HUES6 (cell line): ENCODE results near the gene SPATA24.

Source experiments
- H3K27ac ChIP-seq: 2 replicates; pipeline ENCODE4 v1.7.0; 2013; ENCODE audit warnings: low read depth, mild to moderate bottlenecking, low read length, inconsistent platforms
- H3K27me3 ChIP-seq: 2 replicates; pipeline ENCODE4 v1.6.1; 2013; ENCODE audit warnings: low read length; ENCODE audit not compliant: control insufficient read depth, insufficient read depth
- H3K36me3 ChIP-seq: 2 replicates; pipeline ENCODE4 v1.6.1; 2013; ENCODE audit warnings: low read length; ENCODE audit not compliant: control insufficient read depth, insufficient read depth
- H3K4me1 ChIP-seq: 2 replicates; pipeline ENCODE4 v1.6.1; 2013; ENCODE audit warnings: low read length; ENCODE audit not compliant: control insufficient read depth, insufficient read depth
- H3K4me3 ChIP-seq: 2 replicates; pipeline ENCODE4 v1.5.1; 2013; ENCODE audit warnings: low read depth, low read length
- H3K9ac ChIP-seq: one replicate; pipeline ENCODE4 v1.6.1; 2013; ENCODE audit warnings: mild to moderate bottlenecking, low read length
- H3K9me3 ChIP-seq: 2 replicates; pipeline ENCODE4 v1.6.1; 2013; ENCODE audit warnings: low read depth, low read length; ENCODE audit not compliant: control insufficient read depth, insufficient read depth

SPATA24 gene

DNA sequence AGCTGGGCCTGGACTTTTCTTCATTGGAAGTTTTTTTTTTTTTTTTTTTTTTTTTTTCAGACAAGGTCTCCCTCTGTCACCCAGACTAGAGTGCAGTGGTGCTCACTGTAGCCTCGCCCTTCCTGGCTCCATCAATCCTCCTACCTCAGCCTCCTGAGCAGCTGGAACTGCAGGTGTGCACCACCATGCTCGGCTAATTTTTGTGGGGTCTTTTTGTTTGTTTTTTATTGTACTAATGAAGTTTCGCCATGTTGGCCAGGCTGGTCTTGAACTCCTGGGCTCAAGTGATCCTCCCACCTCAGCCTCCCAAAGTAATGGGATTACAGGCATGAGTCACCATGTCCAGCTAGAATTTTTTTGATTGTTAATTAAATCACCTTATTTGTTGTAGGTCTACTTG is 31.8 kb upstream of the SPATA24 start:
- H3K27me3 ChIP-seq = no peaks in the 10 kb centered on the region
- H3K4me1 ChIP-seq = peaks cover 9% of the 10 kb centered on the region
- no peak overlapping the region for H3K4me3 ChIP-seq
- H3K9me3 ChIP-seq = no peaks in the 10 kb centered on the region
- no peak overlapping the region for H3K9ac ChIP-seq
- peaks cover 16% of the 10 kb centered on the region for H3K36me3 ChIP-seq
- no peak overlapping the region for H3K27ac ChIP-seq

GRCh38 chr5:139431706-139432105 is 27.8 kb upstream of the SPATA24 start:
- no peaks in the 10 kb centered on the region for H3K4me1 ChIP-seq
- H3K9ac ChIP-seq = no peak overlapping the region
- H3K9me3 ChIP-seq = no peaks in the 10 kb centered on the region
- no peaks in the 10 kb centered on the region for H3K27me3 ChIP-seq
- H3K36me3 ChIP-seq = peaks cover 30% of the 10 kb centered on the region
- no peak overlapping the region for H3K4me3 ChIP-seq
- H3K27ac ChIP-seq = no peak overlapping the region

DNA sequence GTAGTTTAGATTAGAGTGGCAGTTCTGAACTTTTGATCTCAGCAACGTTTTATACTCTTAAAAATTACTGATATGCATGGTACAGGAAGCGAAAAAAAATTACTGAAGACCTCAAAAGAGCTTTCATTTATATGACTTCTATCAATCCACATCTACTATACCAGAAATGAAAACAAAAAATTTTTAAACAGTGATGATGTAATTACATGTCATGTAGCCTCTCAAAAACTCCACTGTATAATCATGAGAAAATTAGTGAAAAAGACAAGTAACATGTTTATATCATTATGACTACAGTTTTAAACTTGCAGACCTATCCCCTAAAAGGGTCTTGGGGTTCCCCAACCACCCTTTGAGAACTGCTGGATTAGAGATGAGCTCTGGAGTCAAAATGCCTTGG is 26.1 kb upstream of the SPATA24 start:
- peaks cover 40% of the 10 kb centered on the region for H3K36me3 ChIP-seq

GRCh38 chr5:139426203-139426885 is 22.5 kb upstream of the SPATA24 start:
- Histone ChIP-seq H3K27ac (no peak overlapping the region), H3K9ac (no peak overlapping the region), H3K9me3 (no peaks in the 10 kb centered on the region), H3K4me3 (no peak overlapping the region), H3K36me3 (peaks cover 38% of the 10 kb centered on the region), H3K27me3 (no peaks in the 10 kb centered on the region), H3K4me1 (no peaks in the 10 kb centered on the region)

More for the DNA sequence above, 26.1 kb upstream of the SPATA24 start:
- Histone ChIP-seq H3K27ac (no peak overlapping the region), H3K9me3 (no peaks in the 10 kb centered on the region), H3K27me3 (no peaks in the 10 kb centered on the region), H3K9ac (no peak overlapping the region), H3K4me3 (no peak overlapping the region), H3K4me1 (no peaks in the 10 kb centered on the region)

- H3K9me3 ChIP-seq = no peaks in the 10 kb centered on the region
- H3K36me3 ChIP-seq = peaks cover 44% of the 10 kb centered on the region
- H3K4me3 ChIP-seq = no peak overlapping the region
- H3K4me1 ChIP-seq = no peaks in the 10 kb centered on the region
- H3K9ac ChIP-seq = no peak overlapping the region
- H3K27me3 ChIP-seq = no peaks in the 10 kb centered on the region
- H3K27ac ChIP-seq = no peak overlapping the region
Observed at GRCh38 chr5:139425497-139425896, 21.6 kb upstream of the SPATA24 start.

GRCh38 chr5:139422307-139422893 is 18.5 kb upstream of the SPATA24 start:
- Histone ChIP-seq H3K9ac (no peak overlapping the region), H3K27ac (no peak overlapping the region), H3K4me3 (no peak overlapping the region), H3K4me1 (peaks cover 4% of the 10 kb centered on the region; the same call in 1 of the 2 replicates), H3K36me3 (peaks cover 47% of the 10 kb centered on the region), H3K9me3 (no peaks in the 10 kb centered on the region), H3K27me3 (no peaks in the 10 kb centered on the region)

- Histone ChIP-seq H3K4me1 (peaks cover 4% of the 10 kb centered on the region; the same call in 1 of the 2 replicates), H3K9ac (no peak overlapping the region), H3K27me3 (no peaks in the 10 kb centered on the region), H3K4me3 (no peak overlapping the region), H3K27ac (no peak overlapping the region), H3K9me3 (no peaks in the 10 kb centered on the region), H3K36me3 (peaks cover 28% of the 10 kb centered on the region)
Observed at GRCh38 chr5:139419226-139420192, 15.6 kb upstream of the SPATA24 start.

GRCh38 chr5:139418793-139419192 is 14.9 kb upstream of the SPATA24 start:
- H3K9me3 ChIP-seq = no peaks in the 10 kb centered on the region
- no peak overlapping the region for H3K27ac ChIP-seq
- no peaks in the 10 kb centered on the region for H3K27me3 ChIP-seq
- H3K36me3 ChIP-seq = peaks cover 26% of the 10 kb centered on the region
- no peak overlapping the region for H3K9ac ChIP-seq
- no peak overlapping the region for H3K4me3 ChIP-seq
- H3K4me1 ChIP-seq = peaks cover 4% of the 10 kb centered on the region; the same call in 1 of the 2 replicates

DNA sequence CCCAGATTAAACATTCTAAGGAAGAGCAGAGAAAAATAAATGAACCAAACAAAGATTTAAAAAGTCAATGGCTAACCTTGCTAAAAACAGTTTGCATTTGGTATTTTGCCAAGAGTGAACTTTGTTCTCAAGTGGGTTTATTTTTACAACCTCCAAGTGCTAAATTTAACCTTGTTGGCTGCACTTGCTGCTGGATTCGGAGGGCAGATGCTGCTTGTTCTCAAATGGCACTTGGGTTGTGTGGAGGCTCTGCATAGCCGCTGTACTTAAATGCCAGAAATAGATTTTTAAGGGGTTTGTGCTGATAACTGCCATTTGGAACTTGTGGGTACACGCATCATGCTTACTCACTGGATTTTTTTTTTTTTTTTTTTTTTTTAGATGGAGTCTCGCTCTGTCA is 13.3 kb upstream of the SPATA24 start:
- Histone ChIP-seq H3K27me3 (no peaks in the 10 kb centered on the region), H3K9me3 (no peaks in the 10 kb centered on the region), H3K4me3 (no peak overlapping the region), H3K36me3 (peaks cover 26% of the 10 kb centered on the region), H3K9ac (no peak overlapping the region), H3K4me1 (peaks cover 4% of the 10 kb centered on the region; the same call in 1 of the 2 replicates), H3K27ac (no peak overlapping the region)

DNA sequence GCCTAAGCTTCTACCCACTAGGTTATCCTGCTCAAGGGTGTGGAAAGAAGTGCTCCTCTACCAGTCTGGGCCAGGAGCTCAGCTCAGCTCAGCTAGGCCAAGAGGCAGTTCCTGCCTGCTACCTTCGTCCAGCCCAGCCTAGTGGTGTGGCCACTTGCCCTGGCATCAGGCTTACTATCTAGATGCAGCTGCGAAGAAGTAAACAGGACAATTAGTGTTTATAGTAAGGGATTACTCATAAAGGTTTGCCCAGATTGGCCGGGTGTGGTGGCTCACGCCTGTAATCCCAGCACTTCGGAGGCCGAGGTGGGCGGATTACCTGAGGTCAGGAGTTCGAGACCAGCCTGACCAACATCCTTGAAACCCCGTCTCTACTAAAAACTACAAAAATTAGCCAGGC is 12.8 kb upstream of the SPATA24 start:
- no peak overlapping the region for H3K4me3 ChIP-seq
- peaks cover 26% of the 10 kb centered on the region for H3K36me3 ChIP-seq
- H3K27ac ChIP-seq = no peak overlapping the region
- no peaks in the 10 kb centered on the region for H3K27me3 ChIP-seq
- H3K9me3 ChIP-seq = no peaks in the 10 kb centered on the region
- no peak overlapping the region for H3K9ac ChIP-seq
- H3K4me1 ChIP-seq = peaks cover 4% of the 10 kb centered on the region; the same call in 1 of the 2 replicates

DNA sequence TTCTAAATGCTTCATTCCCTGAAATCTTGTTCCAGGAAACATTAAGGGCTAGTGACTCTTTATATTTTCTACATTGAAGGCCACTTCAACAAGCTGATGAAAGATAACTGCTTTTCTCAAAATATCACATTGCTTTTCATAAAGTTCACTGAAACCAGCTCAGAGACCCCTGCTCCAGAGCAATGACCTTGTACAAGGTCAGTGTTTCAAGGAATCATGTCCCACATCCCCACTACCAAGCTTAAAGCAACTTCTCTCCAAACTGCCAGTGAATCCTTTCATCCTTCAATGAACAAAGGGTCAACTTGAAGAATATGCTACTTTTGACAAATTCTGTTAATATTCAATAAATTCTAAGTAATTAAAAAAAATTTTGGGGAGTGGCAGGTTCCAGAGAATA is 12.0 kb upstream of the SPATA24 start:
- no peaks in the 10 kb centered on the region for H3K9me3 ChIP-seq
- no peak overlapping the region for H3K4me3 ChIP-seq
- no peaks in the 10 kb centered on the region for H3K27me3 ChIP-seq
- H3K36me3 ChIP-seq = peaks cover 23% of the 10 kb centered on the region
- H3K4me1 ChIP-seq = peaks cover 4% of the 10 kb centered on the region; the same call in 1 of the 2 replicates
- no peak overlapping the region for H3K9ac ChIP-seq
- no peak overlapping the region for H3K27ac ChIP-seq
